Activated naive CD8-positive, alpha-beta T cell treated with anti-CD3 and anti-CD28 coated beads, Interleukin-2, amount 50 U/mL, for 16 hours (primary cell): ENCODE measurements around the gene FOXO6.
A peak's percentile ranks its signal among the peaks of the same experiment; 100 is the strongest.

ENCODE experiments used
- DNase-seq: peaks from one replicate; pipeline ENCODE4 v3.0.0-alpha.2; 2020; ENCODE audit warnings: low read depth, low spot score

FOXO6 gene

DNA sequence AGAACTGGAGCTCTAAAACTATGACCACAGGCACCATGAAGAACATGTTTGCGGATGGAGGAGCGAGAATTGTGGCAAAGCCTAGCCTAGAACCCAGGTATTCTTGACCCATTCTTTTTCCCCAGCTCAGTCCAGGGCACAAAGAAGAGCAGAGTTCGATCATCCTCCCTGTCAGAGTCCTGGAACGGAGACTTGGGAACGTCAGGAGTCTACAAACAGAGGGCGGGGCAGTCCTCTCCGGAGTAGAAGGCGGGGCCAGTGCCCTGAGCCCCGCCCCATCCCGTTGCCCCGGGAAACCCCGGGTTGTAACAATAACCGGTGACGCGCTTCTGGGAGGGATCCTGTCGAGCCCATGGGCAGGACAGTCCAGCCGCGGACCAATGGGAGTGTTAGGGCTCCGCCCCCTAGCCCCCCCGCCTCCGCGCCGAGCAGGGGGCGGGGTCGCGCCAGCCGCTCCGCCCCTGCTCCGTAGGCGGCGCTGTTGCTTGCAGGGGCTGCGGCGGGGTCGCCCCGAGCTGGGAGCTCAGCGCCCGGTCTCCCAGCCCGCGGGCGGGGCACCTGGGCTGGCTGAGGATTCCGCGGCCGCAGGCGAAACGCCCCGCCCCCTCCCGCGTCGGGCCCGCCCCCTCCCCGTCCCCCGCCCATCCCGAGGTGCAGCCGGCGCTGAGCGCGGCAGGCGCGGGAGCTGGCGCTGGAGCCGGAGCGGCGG is at the start of gene FOXO6:
TSS of gene FOXO6 (plus strand) at position 649 of the 709 bp plus-strand sequence.
- peak; percentile 78 for DNase-seq

DNA sequence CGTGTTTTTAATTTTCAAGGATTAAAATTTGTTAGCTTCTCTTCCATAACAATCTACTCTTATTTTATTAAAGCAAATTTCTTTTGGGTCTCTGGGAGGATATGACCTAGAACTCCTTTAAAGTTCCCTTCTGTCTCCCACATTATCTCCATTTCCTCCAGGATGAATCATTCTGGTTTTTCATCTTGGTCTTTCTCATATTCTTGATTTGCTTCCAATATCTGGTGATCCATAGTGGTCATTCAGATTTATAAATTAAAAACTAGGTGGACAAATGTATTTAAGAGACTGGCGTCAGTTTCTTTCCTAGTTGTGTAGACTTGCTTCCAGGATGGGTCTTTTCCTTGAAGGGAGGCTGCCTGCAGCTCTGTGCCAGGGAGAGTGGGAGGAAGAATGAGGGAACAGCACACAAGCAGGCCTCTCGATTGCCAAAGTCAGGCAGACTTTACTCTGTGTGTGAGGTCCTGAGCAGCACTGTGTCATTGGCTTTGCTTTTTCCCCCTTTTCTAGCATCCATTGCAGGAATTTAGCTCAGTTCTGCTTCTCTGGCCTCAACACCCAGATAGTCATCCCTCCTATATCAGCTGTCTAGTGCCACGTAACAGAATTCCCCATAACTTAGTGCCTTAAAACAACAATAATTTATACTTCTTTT is 48.1 kb upstream of the FOXO6 start:
- DNase-seq, result no peak

- no peak for DNase-seq
These were observed 47.5 kb upstream of the FOXO6 start for GRCh38 chr1:41313661-41314131.

DNA sequence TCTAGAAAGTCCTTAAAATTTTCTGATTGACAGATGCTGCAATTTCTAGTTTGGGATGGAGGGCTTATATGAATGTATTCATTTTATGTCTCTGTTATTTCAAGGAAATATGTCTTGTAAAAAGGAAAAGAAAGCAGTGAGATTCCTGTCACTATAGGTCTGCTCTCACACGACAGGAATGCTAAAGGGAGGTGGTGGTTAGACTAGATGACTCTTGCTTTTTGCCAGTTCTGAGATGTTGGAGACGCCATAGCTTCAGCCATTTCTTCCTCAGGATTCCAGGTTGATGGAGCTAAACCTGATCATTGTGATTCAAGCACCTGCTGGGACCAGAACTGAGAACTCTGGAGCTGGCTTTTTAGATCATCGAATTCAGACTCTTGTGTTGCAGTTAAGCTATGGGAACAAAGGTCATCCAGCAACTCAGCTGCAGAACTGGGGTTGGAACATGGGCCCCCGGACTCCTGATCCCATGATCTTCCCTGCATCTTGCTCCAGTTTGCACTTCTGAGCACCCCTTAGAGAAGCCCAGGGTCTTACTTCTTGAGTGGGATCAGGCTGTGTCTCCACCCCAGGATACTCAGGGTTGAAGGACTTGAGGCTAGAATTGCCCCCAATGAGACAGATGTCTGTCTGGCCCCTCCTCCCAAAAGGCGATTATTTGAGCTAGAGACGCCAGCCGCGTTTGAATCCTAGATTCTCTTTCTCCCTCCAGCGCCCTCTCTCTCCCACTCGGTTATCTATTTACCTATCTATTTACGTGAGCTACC is 46.7 kb upstream of the FOXO6 start:
- DNase-seq, result no peak

- no peak for DNase-seq
These were observed 46.0 kb upstream of the FOXO6 start for GRCh38 chr1:41315146-41315822.

GRCh38 chr1:41315871-41316270 is 45.4 kb upstream of the FOXO6 start:
- DNase-seq, result no peak

GRCh38 chr1:41317361-41317760 is 43.9 kb upstream of the FOXO6 start:
- DNase-seq, result no peak

- no peak for DNase-seq
These were observed 43.1 kb upstream of the FOXO6 start for GRCh38 chr1:41318135-41318534.

GRCh38 chr1:41319106-41319755 is 42.0 kb upstream of the FOXO6 start:
- no peak for DNase-seq

DNA sequence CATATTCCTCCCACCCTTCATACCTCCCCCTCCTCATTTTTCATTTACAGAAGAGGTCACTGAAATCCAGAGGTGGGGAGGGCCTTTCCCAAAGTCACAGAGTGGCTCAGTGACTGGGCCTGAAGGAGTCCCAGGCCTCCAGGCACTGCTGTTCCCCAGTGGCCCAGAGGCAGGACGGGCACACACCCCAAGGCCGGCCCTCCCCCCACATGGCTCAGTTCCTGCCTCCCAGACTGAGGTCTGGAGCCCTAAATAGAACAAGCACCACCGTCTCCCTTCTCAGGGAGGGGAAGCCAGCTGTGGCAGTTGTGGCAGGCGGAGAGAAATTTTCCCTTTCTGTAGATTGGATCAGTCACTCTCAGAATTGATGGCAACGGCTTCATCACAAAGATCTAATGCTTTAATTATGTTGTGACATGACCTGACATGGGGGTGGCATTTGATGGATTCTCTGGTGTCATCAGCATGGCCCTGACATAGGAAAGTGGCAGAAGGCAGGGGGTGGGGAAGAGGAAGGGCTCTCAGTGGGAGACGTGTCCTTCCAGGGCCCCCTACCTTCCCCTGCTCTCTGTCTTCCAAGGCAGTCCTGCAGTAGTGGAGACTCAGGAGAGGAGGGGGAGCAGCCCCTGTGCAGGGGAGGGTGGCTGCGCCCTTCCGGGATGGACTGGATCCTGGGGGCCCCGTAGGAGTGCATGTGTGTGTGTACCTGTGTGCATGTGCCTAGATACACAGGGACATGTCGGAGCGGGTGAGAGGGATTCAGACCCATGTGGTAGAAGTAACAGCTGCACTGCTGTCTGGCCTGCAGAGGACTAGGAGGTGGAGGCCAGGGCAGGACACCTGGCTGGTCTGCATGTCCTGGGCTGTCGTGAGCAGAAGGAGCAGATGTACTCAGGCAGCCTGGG is 41.2 kb upstream of the FOXO6 start:
- no peak for DNase-seq

DNA sequence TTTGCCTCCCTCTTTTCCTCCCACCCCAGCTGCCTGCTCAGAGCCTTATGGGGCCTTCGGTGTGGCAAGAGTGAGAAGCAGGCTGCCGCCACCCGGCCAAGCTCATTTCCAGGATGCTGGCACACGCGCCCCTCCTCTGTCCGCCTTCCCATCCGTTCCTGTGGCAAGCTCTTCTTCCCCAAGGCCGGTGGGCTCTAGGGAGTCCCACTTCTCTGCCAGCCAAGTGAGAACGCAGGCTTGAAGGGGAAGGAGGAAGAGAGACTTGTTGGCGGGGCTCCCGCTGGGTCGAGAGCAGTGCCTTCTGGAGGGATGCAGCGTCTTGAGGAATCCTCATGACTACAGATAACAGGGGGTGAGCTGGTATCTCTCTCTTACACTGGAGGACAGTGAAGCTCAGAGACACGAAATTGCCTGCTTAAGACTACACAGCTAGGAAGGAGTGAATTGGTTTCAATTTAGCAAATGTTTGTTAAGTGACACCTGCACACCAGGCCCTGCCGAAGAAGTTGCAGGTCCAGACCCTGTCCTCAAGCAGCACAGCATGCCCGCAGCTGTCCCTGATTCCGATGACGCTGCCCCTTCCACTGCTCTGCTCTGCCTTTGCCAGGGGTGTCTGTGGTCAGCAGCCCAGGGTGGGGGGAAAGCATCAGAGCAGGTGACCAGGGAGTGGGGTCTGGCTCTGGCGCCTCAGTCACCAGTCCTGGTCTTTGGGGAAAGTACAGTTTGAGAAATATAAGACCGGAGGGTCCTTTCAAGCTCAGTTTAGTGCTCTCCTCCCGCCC is 40.1 kb upstream of the FOXO6 start:
- no peak for DNase-seq

- no peak for DNase-seq
These were observed 39.1 kb upstream of the FOXO6 start for GRCh38 chr1:41322101-41322661.

- DNase-seq, result no peak
These were observed 38.4 kb upstream of the FOXO6 start for GRCh38 chr1:41322835-41323234.

DNA sequence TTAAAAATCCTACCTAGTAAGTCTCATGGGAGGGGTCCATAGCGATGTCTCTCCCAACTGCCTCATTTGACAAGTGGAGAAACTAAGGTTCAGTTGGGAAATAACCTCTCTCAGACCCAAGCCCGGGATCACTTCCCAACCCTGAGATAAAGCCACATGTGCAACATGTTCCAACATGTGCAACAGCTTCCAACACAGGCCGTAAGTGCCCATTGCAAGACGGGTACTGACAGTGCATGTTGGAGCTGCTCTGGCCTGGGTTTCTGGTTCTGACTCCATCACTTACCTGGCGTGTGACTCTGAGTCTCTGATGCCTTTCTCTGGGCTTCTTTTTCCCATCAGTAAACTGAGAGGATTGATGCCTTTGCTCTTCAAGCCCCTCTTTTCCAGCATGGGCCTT is 38.0 kb upstream of the FOXO6 start:
- DNase-seq, result no peak

- DNase-seq, result no peak
These were observed 35.4 kb upstream of the FOXO6 start for GRCh38 chr1:41325801-41326200.

DNA sequence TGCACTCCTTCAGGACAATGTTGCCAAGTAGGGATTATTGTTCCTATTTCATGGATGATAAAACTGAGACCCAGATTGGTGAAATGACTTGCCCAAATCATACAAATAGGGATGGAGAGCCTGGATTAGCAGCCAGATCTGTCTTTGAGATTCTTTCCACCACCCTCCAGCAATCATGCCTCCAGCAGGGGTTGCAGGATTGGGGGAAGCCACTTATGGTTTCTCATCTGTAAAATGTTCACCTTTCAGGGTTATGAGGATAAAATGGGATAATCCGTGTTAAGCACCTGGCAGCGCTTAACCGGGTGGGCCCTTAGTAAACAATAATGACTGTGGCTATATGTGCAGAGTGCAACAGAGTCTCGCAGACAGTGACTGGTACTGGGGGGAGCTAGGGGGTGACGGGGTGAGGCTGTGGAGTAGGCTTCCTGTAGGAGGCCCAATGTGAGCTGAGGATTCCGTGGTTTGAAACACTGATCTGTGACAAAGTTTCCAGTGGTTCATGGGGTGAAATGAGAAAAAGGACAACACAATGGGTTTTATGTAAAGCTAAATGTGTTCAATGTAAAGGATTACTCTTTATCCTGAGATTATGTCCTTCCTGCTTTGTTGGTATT is 33.7 kb upstream of the FOXO6 start:
- DNase-seq, result no peak

DNA sequence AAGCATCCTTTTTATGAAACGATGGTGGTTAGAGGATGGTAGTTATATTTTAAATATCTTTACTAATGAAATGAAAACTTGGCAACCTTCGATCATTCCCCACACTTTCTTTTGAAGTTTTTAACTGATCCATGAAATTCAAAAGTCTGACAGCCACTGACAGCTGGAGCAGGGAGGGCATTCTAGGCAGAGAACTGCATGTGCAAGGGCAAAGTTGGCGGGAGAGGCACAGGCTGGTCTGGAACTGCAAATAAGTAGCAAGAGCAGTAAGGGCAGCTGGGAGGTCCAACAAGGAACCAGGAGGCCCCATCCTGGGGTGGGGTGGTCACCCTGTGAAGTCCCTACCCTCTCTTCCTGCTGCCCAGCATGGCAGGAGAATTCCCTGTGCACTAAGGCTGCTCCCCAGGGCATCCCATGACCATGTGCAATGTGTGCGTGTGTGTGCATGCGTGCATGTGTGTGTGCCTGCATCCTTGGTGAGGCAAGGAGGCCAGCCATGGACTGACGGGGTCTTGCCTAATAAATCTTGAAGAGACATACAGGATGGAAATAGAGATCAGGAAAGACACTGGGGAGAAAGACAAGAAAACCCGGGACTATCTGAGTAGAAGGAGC is 33.1 kb upstream of the FOXO6 start:
- DNase-seq, result no peak
